GM21576 (cell line): ENCODE measurements around the gene SLC44A3.

ENCODE experiments used
- ATAC-seq: cut with Tn5 transposase; IDR thresholded peaks from one replicate; pipeline ENCODE4 v1.9.1; 2021; ENCODE audit warnings: mild to moderate bottlenecking, moderate library complexity; ENCODE audit not compliant: unreplicated experiment

Gene SLC44A3

DNA sequence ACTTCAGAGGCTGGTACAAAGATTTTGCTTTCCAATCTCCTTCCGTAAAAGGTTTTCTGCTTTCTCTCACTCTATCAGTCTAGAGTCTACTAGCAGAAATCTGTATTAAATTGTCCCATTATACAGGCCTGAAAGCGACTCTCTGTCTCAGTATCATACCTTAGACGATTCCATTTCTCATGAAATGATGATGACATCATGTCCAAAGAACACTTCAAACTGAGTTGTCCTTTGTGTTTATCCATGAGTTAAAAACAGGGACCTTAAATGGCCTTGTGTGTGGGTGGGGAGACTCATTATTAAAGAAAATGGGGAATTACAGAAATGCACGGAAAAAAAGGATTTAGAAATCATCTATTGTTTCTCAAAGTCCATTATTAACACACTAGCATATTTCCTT is 21.0 kb upstream of the SLC44A3 start:
- no peak for ATAC-seq

DNA sequence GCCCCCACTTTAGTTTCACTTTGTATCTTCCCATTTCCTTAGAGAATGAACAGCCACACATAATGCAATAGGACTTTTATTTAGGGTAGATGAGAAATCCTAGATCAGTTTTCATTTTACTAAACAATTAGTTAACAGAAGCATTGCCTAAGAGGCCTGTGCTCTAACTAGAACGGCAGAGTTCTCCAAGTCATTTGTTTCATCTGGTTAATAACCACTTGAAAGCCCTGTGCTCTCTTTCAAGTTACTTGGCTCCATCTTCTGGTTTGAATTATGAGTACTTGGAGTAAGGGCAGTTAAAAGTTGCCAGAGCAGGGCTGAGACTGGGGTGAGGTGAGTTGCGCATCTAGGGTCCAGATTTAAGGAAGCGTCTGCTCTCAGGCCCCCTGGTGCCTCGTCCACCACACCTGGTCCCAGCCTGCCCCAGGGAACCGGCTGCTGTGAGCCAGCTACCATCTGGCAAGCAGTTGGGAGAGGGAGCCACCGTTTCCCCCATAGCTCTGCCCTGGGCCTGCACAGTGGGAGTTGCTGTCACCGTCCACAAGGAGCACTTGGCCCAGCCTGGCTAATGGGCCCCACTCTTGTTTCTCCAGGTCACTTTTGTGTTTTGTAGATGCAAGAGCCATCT is 18.1 kb upstream of the SLC44A3 start:
- ATAC-seq, result peak; percentile 71

DNA sequence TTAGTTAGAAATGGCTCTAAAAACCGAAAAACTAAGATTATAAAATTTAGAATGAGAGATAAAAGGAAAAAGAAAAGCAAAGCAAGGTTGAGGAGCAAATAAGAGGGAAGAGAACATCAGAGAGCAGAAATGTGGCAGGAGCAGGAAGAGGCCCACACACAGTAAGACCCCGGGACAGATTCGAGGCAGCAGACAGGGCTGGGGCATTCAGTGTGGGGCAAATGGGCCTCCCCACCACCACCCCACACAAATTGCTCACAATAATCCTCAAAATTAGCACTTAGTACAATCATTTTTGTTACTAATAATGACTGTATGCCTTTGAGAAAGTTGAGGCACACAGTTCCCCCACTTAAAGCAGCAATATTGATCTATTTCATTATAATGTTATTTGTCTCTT is 17.1 kb upstream of the SLC44A3 start:
- ATAC-seq, result no peak

DNA sequence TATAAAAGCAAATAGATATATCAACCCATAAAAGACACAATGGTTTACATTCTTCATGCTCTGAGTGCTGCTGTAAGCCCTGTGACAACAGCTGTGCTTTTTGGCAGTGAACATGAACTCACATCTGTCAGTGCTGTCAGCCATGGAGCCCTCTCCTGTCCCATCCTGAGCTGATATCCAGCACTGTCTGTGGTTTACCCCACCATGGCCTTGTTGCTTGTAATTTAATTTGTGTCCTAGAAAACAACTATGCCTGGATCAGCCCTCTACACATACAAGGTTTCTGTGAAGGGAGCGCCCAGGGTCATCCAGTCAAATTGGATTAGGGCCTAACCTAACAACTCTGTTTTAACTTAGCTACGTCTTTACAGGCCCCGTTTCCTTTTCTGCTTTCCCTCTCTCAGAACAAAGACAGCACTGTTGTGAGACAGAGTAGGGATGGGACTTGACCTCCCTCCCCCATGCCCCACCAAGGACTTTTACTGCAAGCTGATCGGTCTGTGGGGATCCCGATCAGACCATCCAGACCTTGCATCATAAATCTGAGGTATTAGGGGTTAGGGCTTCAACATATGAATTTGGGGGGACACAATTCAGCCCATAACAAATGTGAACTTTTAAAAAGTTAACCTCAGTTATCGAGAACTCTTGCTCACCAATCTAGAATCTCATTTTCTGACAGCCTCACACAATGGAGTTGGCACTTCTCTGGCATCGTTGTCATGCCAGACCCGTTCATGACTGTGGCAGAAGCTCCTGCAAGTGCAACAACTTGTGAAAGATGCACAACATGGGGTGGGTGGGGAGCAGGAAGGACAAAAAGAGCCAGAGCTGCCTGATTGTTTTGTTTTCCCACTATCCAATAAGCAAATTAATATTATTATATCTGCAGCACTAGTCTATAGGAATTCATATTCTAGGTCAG is 16.4 kb upstream of the SLC44A3 start:
- no peak for ATAC-seq

DNA sequence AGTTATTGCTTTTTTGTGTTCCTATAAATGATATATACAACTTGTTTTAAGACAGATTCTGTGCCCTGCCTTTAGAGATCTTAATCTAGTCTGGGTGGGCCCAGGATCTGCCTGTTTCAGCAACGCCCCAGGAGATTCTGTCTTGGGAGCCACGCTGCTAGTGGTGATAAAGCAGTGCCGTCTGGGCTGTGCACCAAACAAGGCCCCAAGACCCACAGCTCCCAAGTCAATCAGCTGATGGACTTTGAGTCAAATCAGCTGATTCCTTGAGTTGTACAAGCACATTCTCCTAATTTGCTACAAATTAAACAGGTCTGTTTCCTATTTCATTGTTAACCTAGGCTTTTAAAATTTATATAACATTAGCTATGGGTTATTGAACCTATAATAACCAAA is 15.7 kb upstream of the SLC44A3 start:
- ATAC-seq, result no peak

DNA sequence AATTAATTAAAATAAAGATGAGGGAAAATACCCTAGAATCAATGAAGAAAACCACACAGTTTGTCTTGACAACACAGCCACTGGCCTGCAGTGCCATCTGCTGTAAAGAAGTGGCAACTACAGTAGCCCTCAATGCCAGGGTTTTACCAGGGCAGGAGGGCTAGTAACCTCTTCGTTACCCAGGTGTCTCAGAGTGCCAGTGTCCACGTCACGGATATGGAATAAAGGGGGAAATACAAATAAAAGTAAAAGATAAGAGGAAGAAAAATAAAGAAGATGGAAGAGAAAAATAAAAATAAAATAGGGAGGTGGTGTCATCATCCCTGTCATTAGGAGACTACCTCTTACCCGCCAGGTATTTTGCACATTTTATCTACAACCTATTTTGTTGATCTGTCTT is 14.2 kb upstream of the SLC44A3 start:
- ATAC-seq, result no peak

DNA sequence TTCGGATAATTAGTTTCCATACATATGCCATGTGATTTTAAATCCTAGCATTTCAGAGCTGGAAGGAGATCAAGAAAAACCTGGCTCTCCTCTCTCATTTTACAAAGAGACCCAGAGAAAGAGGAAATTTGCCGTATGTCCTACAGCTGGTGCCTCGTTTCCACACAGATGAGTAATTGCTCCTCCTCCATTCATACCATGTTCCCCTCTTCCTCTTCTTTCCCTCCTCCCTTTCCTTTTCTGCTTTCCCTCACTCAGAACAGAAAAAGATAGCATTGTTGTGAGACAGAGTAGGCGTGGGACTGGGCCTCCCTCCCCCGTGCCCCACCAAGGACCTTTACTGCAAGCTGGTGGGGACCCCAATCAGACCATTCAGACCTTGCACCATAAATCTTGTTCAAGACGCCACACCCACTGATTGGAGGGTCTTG is 13.7 kb upstream of the SLC44A3 start:
- ATAC-seq, result no peak

DNA sequence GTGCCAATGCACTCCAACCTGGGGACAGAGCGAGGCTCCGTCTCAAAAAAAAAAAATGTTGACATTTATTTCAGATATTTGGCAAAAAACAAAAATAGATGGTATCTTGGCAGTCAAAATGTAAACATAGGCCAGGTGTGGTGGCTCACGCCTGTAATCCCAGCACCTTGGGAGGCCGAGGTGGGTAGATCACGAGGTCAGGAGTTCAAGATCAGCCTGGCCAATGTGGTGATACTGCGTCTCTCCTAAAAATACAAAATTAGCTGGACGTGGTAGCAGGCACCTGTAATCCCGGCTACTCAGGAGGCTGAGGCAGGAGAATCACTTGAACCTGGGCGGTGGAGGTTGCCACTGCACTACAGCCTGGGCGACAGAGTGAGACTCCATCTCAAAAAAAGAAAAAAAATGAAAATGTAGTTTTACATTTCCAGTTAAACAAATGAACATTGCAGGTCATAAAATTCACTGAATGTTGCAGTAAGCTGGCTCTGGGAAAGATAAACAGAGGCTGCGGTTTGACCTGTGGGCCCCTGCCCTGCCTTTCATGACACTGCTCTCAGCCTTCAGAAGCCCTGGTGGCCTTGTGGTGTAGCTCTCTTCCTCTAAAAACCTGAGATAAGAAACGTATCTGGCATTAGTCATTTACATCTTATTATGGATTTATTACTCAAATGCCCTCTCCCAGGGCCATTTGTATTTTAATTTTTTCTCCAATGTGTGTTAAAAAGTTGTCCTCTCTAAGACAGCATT is 12.2 kb upstream of the SLC44A3 start:
- no peak for ATAC-seq

DNA sequence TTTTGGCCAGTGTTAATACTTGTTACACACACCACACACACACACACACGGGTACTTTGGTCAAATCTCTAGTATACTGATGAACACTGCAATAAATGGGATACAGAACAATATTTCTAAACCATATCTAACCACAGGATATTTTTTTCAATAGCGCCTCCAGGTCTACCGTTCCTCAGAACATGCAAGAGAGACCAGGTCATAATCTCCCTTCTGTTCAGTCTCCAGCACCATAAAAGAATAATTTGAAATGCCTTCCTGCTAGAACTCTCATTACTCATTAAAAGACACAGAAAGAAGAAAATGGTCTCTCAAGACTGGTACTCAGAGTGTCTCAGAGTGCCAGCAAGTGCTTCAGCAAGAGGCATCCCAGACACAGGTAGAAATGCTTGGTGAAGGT is 11.5 kb upstream of the SLC44A3 start:
- ATAC-seq, result no peak

DNA sequence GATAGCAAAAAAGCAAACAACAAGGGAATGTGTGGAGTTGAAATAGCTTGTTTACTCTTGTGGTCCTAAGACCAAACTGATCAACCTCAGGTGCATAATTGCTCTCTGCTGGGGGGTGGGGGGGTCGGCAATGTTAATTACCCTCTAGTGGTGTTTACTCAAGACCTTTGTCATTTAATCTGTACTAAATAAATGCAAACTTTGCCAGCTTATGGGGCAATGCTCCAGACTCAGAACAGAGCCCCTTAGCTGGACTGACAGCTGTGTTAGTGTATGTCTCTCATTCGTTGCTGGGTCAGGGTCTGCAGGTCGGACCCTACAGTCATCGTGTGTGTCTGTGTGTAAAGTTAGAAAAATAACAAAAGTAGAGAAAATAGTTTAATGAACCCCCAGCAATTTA is 7.2 kb upstream of the SLC44A3 start:
- ATAC-seq, result no peak

DNA sequence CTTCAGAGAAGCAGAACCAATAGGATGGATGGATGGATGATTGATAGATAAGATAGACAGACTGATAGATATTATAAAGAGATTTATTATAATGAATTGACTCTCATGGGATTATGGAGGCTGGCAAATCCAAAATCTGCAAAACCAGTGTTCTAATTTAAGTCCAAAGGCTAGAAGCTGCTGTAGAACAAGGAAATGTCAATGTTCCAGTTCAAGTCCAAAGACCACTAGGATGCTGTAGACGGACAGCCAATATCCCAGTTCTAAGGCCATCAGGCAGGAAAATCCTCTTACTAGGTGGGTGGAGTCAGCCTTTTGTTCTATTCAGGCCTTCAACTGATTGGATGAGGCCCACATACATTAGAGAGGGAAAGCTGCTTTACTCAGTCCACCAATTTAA is 4.1 kb upstream of the SLC44A3 start:
- no peak for ATAC-seq

DNA sequence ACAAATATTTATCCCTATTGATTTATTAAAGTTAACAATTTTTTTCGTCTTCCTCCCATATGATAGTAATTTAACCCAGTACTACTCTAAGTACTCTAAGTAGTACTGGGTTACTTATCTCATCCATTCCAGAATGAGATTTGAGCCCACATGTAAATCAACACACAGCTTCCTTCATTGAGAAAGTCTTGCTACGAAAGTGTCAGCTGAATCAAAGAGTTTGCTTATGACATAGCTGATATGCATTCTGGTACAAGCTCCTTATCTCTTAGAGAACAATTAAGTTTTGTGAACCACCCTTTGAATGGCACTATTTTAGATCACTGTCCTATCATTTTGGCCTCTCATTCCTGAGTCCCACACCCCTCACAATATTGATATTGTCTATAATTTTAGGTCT is 2.4 kb upstream of the SLC44A3 start:
- no peak for ATAC-seq

DNA sequence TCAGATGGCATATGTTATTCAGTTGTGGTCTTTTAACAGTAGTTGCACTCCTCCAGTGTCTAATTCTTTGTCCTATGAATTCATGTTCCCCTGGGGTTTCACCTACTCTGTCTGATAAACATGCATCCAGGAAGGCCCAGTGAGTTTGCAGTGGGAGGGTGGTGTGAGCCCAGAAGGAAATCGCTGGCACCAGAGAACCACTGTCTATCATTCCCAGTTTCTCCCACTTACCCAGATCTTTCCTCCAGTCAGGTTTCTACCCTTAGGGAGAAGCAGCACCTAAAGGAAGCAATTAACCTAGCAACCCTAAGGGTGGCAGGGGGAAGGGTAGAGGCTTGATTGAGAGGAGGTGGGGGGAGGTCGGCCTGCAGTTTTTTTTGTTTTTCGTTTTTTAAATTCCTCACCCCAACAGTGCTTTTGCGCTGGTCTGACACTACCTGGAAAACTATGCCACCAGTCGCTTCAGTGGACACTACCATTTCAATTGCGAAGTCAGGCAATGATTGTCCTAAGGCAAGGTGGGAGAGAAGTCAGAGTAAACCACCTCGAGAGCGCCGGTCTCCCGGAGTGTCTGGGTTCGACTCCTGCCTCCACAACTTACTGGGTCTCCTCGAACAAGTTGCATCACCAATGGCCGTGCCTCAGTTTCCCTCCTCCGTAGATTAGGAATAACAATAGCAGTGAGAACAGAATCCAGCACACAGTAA is 766 bp upstream of the SLC44A3 start:
- no peak for ATAC-seq

DNA sequence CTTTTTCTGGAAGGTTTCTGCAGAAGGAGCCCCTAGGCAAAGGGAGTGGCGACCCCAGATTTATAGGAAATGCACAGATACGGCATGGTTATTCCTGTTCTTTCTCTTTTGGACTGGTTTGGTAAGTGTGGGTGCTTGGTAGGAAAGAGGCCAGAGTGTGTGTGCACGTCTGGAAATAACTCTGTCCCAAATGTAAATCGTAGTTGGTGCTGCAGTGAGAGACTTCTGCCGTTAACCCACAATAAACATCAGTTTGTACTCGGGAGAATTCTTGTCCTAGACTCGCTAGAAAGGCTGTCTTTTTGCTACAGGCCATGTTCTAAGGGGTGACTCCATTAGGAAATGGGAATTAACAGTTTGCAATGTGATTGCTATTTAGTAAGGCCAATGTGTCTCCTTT is 779 bp downstream of the SLC44A3 start:
- no peak for ATAC-seq

DNA sequence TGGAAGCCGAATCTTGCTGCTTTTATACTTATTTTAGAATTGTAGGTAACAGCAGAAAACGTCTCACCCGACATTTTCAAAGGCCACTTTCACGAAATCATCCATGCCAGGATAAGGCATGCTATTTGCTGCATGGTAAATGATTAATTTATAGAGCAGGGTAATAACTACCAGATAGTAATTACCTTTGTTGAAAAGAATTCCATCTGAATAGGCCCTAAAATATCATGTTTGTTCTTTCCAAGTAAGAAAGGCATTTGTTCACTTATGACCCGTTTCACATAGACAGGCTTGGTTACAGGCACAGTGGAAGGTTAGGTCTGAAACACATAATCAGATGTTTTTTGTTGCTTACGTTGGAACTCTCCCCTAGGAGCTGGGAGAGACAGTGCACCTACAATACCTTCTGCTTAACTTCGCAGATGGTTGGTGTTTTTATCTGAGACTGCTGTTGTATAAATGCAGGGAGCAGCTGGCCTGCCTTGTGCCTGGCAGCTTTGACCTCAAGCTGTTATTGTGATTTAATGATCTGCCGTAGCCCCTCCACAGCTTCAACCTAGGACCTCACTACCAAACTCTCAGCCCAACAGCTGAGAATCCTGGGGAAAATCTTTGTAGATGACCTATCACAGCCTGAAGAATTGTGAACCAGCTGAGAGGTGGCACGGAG is 1.6 kb downstream of the SLC44A3 start:
- no peak for ATAC-seq

DNA sequence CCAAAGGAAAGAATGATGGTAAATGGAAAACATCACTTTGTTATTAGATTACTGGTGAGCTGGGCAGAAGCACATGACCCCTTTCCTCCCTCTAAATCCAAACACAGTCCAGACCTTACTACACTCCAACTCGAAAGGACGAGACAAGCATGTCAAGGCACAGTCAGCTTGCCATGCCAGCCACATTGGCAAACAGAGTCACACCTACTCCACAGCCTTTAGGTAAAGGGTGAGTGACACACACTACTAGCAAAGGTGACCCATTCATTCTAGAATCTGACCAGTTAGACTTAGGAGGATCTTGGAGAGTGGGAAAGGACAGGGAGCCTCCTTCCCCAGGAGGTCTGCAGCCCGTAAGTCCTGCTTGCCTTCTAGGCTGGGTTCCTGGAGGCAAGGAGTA is 3.0 kb downstream of the SLC44A3 start:
- ATAC-seq, result no peak

DNA sequence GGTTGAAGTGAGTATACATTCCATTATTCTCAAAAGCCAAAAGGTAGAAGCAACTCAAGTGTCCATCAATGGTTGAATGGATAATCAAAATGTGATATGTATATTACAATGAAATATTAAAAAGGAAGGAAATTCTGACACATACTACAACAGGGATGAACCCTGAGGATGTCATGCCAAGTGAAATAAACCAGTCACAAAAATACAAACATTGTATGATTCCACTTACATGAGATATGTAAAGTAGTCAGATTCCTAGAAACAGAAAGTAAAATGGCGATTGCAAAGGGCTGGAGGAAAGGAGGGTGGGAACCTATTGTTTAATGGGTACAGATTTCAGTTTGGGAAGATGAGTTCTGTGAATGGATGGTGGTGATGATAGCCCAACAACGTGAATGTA is 5.8 kb downstream of the SLC44A3 start:
- ATAC-seq, result no peak

DNA sequence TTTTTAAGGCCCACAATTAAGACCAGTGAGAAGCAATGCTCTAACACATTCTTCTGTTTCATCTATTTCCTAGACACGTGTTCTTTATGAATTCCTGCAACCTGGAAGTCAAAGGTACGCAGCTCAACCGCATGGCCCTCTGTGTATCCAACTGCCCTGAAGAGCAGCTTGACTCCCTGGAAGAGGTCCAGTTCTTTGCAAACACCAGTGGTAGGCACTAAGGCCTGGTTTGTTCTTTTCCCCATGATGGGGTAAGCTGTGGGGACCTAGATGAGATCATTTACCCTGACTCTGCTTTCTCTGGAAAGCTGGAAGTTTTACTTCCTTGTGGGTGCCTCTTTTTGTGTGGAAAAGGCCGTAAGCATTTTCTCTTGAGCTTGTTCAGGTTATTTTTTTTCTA is 7.3 kb downstream of the SLC44A3 start:
- ATAC-seq, result no peak

DNA sequence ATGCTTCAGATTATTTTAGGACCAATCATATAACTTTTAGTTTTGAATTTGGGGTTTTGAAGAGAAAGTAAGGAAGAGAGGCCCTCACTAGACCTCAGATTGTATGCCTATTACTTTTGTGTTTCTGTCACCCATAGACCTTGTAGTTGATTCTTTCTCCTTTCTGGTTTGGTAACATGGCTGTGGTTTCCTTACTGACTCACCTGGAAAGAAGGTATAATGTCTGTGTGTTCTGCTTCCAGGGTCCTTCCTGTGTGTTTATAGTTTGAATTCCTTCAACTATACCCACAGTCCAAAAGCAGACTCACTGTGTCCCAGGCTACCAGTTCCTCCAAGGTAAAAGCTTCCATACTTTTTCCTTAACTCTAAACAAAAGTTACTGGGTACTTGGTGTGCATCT is 8.1 kb downstream of the SLC44A3 start:
- no peak for ATAC-seq

DNA sequence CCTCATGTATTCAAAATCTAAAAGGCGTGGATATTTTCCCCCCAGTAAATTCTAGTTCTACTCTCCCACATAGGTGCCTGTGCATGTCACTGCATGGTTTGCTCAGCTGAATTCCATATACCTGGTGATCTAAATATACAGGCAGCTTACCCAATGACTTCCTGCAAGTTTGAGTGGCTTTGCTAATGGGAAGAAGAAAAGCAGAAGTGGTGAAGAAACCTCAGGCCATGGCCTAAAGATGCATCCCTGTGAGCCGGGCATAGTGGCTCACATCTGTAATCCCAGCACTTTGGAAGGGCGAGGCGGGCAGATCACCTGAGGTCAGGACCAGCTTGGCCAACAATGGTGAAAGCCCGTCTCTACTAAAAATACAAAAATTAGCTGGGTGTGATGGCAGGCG is 11.5 kb downstream of the SLC44A3 start:
- ATAC-seq, result no peak

DNA sequence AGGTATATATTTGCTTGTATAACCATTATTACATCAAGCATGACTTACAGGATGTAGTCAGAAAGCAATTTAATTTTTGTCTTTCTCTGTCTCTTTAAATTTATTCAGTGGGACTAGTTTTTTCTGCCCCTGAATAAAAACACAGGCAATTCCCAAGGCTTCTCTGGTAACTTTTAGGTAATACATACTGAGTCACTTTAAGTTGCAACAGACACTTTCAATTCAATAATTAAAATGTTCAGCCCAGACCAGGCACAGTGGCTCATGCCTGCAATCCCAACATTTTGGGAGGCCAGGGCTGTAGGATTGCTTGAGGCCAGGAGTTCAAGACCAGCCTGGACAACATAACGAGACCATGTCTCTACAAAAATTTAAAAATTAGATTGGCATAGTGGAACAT is 12.3 kb downstream of the SLC44A3 start:
- no peak for ATAC-seq
